Spinal cord (tissue), 10 donors: Measurements from ENCODE around the gene STXBP6. TPM values are rescaled to one million over a fixed set of nuclear protein-coding genes. Genes with fewer than 3 reads are reported as not detected.

Source experiments
- DNase-seq, 6 donors: peaks; one replicate each; pipeline versions ENCODE4 v3.0.0 to v3.0.0-alpha.2; 2013 to 2015; ENCODE audit warnings: low spot score in 6 of 6, low read depth in 4 of 6
- H3K27ac ChIP-seq: one replicate; pipeline ENCODE4 v1.5.1; 2013; ENCODE audit warnings: low read depth, low read length, control low read depth
- H3K27me3 ChIP-seq: one replicate; pipeline ENCODE4 v1.6.1; 2013; ENCODE audit warnings: low read length; ENCODE audit not compliant: control insufficient read depth, insufficient read depth
- H3K36me3 ChIP-seq: one replicate; pipeline ENCODE4 v1.6.1; 2013; ENCODE audit warnings: low read length; ENCODE audit not compliant: control insufficient read depth, insufficient read depth
- H3K4me1 ChIP-seq: one replicate; pipeline ENCODE4 v1.6.1; 2013; ENCODE audit warnings: low read length; ENCODE audit not compliant: control insufficient read depth, insufficient read depth
- H3K4me3 ChIP-seq: one replicate; pipeline ENCODE4 v1.5.1; 2013; ENCODE audit warnings: low read depth, low read length, control low read depth
- H3K9me3 ChIP-seq: one replicate; pipeline ENCODE4 v1.6.1; 2013; ENCODE audit warnings: low read length; ENCODE audit not compliant: control insufficient read depth, insufficient read depth
- WGBS: methylation state at CpG from one replicate; pipeline ENCODE4 v1.1.5; 2013; ENCODE audit warnings: missing lambda C conversion rate; ENCODE audit not compliant: insufficient coverage; 5-methylcytosine and 5-hydroxymethylcytosine counted together
- polyA plus RNA-seq, 2 donors: library from polyadenylated mRNA; unstranded; fragments of 120-200 nt; gene quantifications; one replicate each; pipeline ENCODE4 v1.2.1, GENCODE V29; 2013; ENCODE audit not compliant: insufficient read length in 2 of 2
- total RNA-seq, 2 donors: library from RNA; depleted of rRNA in 1 of 2; stranded (reverse); fragments of 120-200 nt in 1 of 2; fragments of >200 nt in 1 of 2; gene quantifications; one replicate each; pipeline versions ENCODE4 v1.2.3 to v1.2.4, GENCODE V29; 2013 to 2014
- donor health status: healthy.

The STXBP6 gene
- total and polyA plus RNA-seq, 4 donors = 24.5 to 49.3 (median 36.9) TPM

GRCh38 chr14:25086821-25087396, 37.0 kb upstream of the STXBP6 start:
- no peaks in the 10 kb centered on the region for H3K9me3 ChIP-seq
- no peak for DNase-seq
- no peaks in the 10 kb centered on the region for H3K27me3 ChIP-seq
- no peak overlapping the region for H3K4me3 ChIP-seq
- H3K36me3 ChIP-seq = no peaks in the 10 kb centered on the region
- H3K4me1 ChIP-seq = no peaks in the 10 kb centered on the region
- H3K27ac ChIP-seq = no peak overlapping the region
- WGBS = no CpG with 5 or more reads among the region's 2 CpGs

GRCh38 chr14:25086081-25086480, 36.1 kb upstream of the STXBP6 start:
- no peaks in the 10 kb centered on the region for H3K27me3 ChIP-seq
- H3K27ac ChIP-seq = no peak overlapping the region
- DNase-seq = no peak
- no peaks in the 10 kb centered on the region for H3K4me1 ChIP-seq
- H3K9me3 ChIP-seq = no peaks in the 10 kb centered on the region
- whole genome bisulfite sequencing = 75% methylated on average over 3 of the region's 6 CpGs
- no peaks in the 10 kb centered on the region for H3K36me3 ChIP-seq
- no peak overlapping the region for H3K4me3 ChIP-seq

GRCh38 chr14:25080682-25081081, 30.7 kb upstream of the STXBP6 start:
- no peak overlapping the region for H3K4me3 ChIP-seq
- no peak overlapping the region for H3K27ac ChIP-seq
- H3K9me3 ChIP-seq = no peaks in the 10 kb centered on the region
- 89% methylated on average over 1 of the region's 2 CpGs for WGBS
- no peaks in the 10 kb centered on the region for H3K36me3 ChIP-seq
- DNase-seq = no peak
- no peaks in the 10 kb centered on the region for H3K4me1 ChIP-seq
- H3K27me3 ChIP-seq = no peaks in the 10 kb centered on the region

- no peak overlapping the region for H3K4me3 ChIP-seq
- no peaks in the 10 kb centered on the region for H3K27me3 ChIP-seq
- no peak for DNase-seq
- H3K27ac ChIP-seq = no peak overlapping the region
- no CpG with 5 or more reads among the region's 1 CpG for WGBS
- H3K9me3 ChIP-seq = no peaks in the 10 kb centered on the region
- H3K4me1 ChIP-seq = no peaks in the 10 kb centered on the region
- H3K36me3 ChIP-seq = no peaks in the 10 kb centered on the region
Observed at GRCh38 chr14:25079311-25079710, 29.4 kb upstream of the STXBP6 start.

- Histone ChIP-seq H3K27ac (no peak overlapping the region), H3K36me3 (no peaks in the 10 kb centered on the region), H3K9me3 (no peaks in the 10 kb centered on the region), H3K4me3 (no peak overlapping the region), H3K4me1 (no peaks in the 10 kb centered on the region), H3K27me3 (no peaks in the 10 kb centered on the region)
- WGBS = 100% methylated on average over 1 of the region's 4 CpGs
- no peak for DNase-seq
Observed at GRCh38 chr14:25074099-25074685, 24.2 kb upstream of the STXBP6 start.

- Histone ChIP-seq H3K4me1 (no peaks in the 10 kb centered on the region), H3K27me3 (no peaks in the 10 kb centered on the region), H3K36me3 (no peaks in the 10 kb centered on the region), H3K27ac (no peak overlapping the region), H3K9me3 (no peaks in the 10 kb centered on the region), H3K4me3 (no peak overlapping the region)
- WGBS = 88% methylated on average over 6 of the region's 7 CpGs
- no peak for DNase-seq
Observed at GRCh38 chr14:25069879-25070278, 19.9 kb upstream of the STXBP6 start.

GRCh38 chr14:25067600-25067999, 17.7 kb upstream of the STXBP6 start:
- peaks cover 2% of the 10 kb centered on the region for H3K9me3 ChIP-seq
- 86% methylated on average over 1 of the region's 2 CpGs for WGBS
- H3K36me3 ChIP-seq = no peaks in the 10 kb centered on the region
- H3K4me3 ChIP-seq = no peak overlapping the region
- no peaks in the 10 kb centered on the region for H3K27me3 ChIP-seq
- H3K4me1 ChIP-seq = no peaks in the 10 kb centered on the region
- no peak for DNase-seq
- H3K27ac ChIP-seq = no peak overlapping the region

GRCh38 chr14:25062022-25062321, 12.0 kb upstream of the STXBP6 start:
- Histone ChIP-seq H3K4me3 (no peak overlapping the region), H3K27ac (no peak overlapping the region), H3K4me1 (no peaks in the 10 kb centered on the region), H3K27me3 (no peaks in the 10 kb centered on the region), H3K36me3 (no peaks in the 10 kb centered on the region), H3K9me3 (peaks cover 2% of the 10 kb centered on the region)
- DNase-seq = no peak
- 92% methylated on average over 2 of the region's 3 CpGs for WGBS

GRCh38 chr14:25056688-25057078, 6.7 kb upstream of the STXBP6 start:
- no peaks in the 10 kb centered on the region for H3K4me1 ChIP-seq
- H3K27me3 ChIP-seq = peaks cover 7% of the 10 kb centered on the region
- H3K27ac ChIP-seq = no peak overlapping the region
- no peaks in the 10 kb centered on the region for H3K9me3 ChIP-seq
- H3K4me3 ChIP-seq = no peak overlapping the region
- DNase-seq = no peak
- 83% methylated on average over 1 of the region's 1 CpG for WGBS
- no peaks in the 10 kb centered on the region for H3K36me3 ChIP-seq

GRCh38 chr14:25055992-25056687, 6.2 kb upstream of the STXBP6 start:
- peaks cover 12% of the 10 kb centered on the region for H3K27me3 ChIP-seq
- no peaks in the 10 kb centered on the region for H3K4me1 ChIP-seq
- no peak overlapping the region for H3K27ac ChIP-seq
- DNase-seq = no peak
- no CpG with 5 or more reads among the region's 2 CpGs for WGBS
- H3K36me3 ChIP-seq = no peaks in the 10 kb centered on the region
- no peaks in the 10 kb centered on the region for H3K9me3 ChIP-seq
- no peak overlapping the region for H3K4me3 ChIP-seq
